Stimulated activated CD8-positive, alpha-beta memory T cell treated with anti-CD3 and anti-CD28 coated beads, Interleukin-12 subunit alpha, Interleukin-12 subunit beta, amount 100 ng/mL, for 24 hours (primary cell): ENCODE results near the gene BPI.
"Not testable (repeated sequence)": the region's sequence is repeated elsewhere in the genome, so short reads cannot be mapped to it uniquely, and the experiment has no call there.

Experiments
- DNase-seq: peaks from one replicate; pipeline ENCODE4 v3.0.0-alpha.2; 2020; ENCODE audit errors: extremely low read depth

Gene BPI

GRCh38 chr20:38303908-38304379, at the start of gene BPI:
BPI (plus strand) TSS chr20:38304156; CDS start chr20:38304224, 68 bp downstream.
- no peak for DNase-seq

GRCh38 chr20:38254621-38255020, 49.3 kb upstream of the BPI start:
- not testable (repeated sequence) for DNase-seq

GRCh38 chr20:38255393-38255792, 48.6 kb upstream of the BPI start:
- DNase-seq: no peak

GRCh38 chr20:38256021-38256420, 47.9 kb upstream of the BPI start:
- DNase-seq: no peak

GRCh38 chr20:38256966-38257365, 47.0 kb upstream of the BPI start:
- no peak for DNase-seq

GRCh38 chr20:38258545-38259215, 45.3 kb upstream of the BPI start:
- DNase-seq: no peak

GRCh38 chr20:38260025-38260377, 44.0 kb upstream of the BPI start:
- no peak for DNase-seq

- DNase-seq: no peak
These were observed 43.4 kb upstream of the BPI start, which contains the start of gene KIAA1755 for GRCh38 chr20:38260378-38261053. KIAA1755 (minus strand) TSS chr20:38260735; CDS start chr20:38260500, 235 bp downstream.

GRCh38 chr20:38261054-38261390, 42.9 kb upstream of the BPI start:
- DNase-seq: no peak

- no peak for DNase-seq
These were observed 41.0 kb upstream of the BPI start for GRCh38 chr20:38262931-38263330.

- no peak for DNase-seq
These were observed 37.5 kb upstream of the BPI start for GRCh38 chr20:38266426-38266825.

GRCh38 chr20:38267296-38267695, 36.7 kb upstream of the BPI start:
- DNase-seq: no peak

- DNase-seq: no peak
These were observed 35.9 kb upstream of the BPI start for GRCh38 chr20:38267901-38268514.

GRCh38 chr20:38269040-38269439, 34.9 kb upstream of the BPI start:
- DNase-seq: no peak

- DNase-seq: no peak
These were observed 34.2 kb upstream of the BPI start for GRCh38 chr20:38269715-38270114.

GRCh38 chr20:38270869-38271605, 32.9 kb upstream of the BPI start:
- no peak for DNase-seq

GRCh38 chr20:38271608-38272120, 32.3 kb upstream of the BPI start:
- no peak for DNase-seq

- no peak for DNase-seq
These were observed 31.6 kb upstream of the BPI start for GRCh38 chr20:38272398-38272797.

- DNase-seq: no peak
These were observed 31.0 kb upstream of the BPI start for GRCh38 chr20:38272961-38273360.

- DNase-seq: no peak
These were observed 28.0 kb upstream of the BPI start for GRCh38 chr20:38275815-38276550.

- no peak for DNase-seq
These were observed 26.7 kb upstream of the BPI start for GRCh38 chr20:38277285-38277684.
